GM19328 (cell line): Measurements from ENCODE around the gene APOBEC3H.

Experiments
- ATAC-seq: cut with Tn5 transposase; IDR thresholded peaks from one replicate; pipeline ENCODE4 v1.9.1; 2021; ENCODE audit warnings: mild to moderate bottlenecking, moderate library complexity; ENCODE audit not compliant: unreplicated experiment

Gene APOBEC3H

DNA sequence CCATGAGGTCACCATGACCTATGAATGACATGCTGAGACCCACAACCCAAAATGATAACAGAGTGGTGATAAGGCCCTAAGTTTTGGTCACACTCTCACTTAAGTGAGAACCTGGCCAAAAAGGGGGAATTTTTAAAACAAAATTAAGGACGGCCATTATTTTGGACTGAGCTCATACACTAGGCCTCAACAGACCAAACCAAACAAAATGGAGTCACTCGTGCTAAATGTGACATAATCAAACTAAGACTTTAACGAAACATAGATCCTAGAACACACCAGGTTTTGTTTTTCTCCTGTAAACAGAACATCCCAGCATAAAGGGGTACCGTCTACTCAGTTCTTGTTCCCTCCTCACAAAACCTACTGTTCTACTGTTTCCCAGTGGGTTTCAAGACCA lies 11.4 kb downstream of the APOBEC3H start:
- ATAC-seq = no peak

DNA sequence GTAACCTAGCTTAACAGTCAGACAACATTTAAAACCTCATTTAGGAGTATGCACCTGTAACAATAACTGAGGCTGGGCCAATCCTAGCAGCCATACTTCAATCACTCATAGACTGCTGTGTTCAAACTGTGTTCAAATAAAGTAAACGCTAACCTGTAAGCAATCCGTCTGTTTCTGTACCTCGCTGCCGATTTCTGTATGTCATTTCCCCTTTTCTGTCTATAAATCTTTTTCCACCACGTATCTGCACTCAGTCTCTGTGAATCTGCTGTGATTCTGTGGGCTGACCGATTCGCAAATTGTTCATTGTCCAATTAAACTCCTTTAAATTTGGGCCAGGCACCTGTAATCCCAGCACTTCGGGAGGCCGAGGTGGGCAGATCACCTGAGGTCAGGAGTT lies 12.3 kb downstream of the APOBEC3H start:
- ATAC-seq = no peak

DNA sequence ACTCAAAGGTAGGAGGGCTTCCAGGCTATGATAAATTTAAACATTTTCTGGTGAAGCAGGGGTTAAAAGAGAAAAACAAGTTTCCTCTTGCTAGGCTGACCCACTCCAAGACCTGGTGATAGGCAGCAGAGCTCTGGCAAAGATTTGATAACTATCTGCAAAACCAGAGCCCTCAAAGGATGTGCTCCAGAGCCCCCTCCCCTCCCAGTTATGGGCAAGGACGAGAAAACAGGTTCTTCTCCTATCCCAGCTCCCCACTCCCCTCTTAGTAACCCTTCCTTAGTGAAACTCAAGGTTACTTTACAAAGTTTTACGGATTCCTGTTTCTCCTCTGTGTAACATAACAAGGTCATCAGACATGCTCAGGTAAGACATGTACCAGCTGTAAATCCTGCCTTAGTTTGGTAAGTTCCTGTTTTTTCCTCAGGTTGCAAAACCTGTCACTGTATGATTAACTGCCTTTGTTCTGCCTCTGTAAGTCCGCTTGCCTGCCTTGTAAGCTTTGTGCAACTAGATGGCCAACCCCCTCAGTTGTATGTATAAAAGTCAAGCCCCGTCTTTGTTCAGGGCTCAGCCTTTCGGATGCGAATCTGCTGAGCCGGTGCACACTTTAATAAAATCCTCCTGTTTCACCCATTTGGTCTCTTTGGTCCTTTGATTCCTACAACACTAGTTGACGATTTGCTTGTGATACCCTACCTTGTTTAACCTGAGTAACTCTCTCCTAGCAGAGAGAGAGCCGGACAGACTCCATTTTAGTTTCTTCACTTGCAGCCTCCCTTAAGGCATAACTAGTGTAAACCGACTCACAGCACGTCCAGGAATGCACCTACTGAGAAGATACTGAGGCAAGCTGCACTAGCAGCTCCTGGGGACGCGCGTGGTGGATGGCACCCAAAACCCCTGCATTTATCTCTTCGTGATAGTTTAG lies 13.9 kb downstream of the APOBEC3H start:
- no peak for ATAC-seq

DNA sequence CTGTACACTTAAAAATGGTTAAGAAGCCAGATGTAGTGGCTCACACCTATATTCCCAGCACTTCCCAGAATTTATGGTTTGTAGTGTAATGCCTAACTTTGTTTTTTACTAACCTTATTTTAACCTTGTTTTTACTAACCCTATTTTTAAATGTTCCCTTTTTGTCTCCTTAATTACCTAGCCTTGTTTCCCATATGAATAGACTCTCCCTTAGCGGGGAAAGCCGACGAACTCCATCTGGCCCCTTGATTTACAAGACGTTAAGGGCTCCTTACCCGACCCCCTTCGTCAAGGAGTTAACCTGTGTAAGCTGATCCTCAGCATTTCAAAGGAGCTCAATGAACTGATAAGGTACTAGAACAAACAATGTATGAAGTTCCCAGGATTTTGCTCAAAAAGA lies 17.1 kb downstream of the APOBEC3H start:
- ATAC-seq = no peak

- ATAC-seq = no peak
Observed at GRCh38 chr22:39115570-39115969, 18.5 kb downstream of the APOBEC3H start.

DNA sequence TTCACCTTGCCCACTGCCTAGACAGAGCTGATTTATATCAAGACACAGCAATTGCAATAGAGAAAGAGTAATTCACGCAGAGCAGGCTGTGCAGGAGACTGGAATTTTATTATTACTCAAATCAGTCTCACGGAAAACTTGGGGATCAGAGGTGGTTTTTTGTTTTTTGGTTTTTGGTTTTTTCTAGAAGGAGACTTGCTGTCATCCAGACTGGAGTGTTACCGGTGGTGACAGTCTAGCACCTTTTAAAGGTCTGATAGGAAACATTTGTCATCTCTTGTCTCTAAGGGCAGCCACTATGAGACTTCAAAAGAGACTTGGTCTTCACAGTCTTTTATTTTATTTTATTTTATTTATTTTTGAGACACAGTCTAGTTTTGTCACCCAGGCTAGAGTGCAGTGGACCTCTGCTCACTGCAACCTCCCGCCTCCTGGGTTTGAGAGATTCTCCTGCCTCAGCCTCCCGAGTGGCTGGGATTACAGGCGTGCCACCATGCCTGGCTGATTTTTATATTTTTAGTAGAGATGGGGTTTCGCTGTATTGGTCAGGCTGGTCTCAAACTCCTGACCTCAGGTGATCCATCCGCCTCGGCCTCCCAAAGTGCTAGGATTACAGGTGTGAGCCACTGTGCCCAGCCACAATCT lies 19.1 kb downstream of the APOBEC3H start:
- no peak for ATAC-seq

DNA sequence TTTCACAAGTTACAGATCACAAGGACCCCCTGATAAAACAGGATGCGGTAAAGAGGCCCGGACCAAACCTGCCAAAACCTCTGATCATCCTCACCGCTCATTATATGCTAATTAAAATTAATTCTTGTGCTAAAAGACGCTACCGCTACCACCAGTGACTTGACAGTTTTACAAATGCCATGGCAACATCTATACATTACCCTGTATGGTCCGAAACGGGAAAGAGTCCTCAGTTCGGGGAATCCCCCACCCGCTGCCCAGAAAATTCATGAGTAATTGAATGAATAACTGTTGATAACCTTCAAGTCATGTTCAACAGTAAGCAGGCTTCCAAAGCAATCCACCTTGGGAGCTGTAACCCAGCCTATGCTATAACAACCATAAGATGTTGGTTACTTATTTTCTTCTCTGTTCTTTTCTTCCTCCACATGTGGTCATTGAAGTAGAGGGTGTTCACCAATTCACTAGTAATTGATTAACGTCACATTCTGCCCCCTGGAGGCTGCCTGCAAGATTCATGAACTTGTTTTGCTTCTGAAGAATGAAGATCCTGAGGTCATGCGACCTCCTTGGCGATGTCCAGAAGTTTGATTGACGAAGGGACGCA lies 20.6 kb downstream of the APOBEC3H start:
- no peak for ATAC-seq

DNA sequence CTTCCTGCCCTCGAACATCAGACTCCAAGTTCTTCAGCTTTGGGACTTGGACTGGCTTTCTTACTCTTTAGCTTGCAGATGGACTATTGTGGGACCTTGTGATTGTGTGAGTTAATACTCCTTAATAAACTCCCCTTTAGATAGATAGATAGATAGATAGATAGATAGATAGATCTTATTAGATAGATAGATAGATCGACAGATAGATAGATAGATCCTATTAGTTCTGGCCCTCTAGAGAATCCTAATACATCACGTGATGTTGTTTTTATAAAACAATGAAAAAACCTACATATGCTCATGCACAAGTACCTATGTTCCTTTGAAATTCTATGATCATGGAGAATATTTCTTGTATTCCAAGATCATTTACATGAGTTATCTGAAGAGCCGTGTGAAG lies 23.9 kb downstream of the APOBEC3H start:
- ATAC-seq = no peak

DNA sequence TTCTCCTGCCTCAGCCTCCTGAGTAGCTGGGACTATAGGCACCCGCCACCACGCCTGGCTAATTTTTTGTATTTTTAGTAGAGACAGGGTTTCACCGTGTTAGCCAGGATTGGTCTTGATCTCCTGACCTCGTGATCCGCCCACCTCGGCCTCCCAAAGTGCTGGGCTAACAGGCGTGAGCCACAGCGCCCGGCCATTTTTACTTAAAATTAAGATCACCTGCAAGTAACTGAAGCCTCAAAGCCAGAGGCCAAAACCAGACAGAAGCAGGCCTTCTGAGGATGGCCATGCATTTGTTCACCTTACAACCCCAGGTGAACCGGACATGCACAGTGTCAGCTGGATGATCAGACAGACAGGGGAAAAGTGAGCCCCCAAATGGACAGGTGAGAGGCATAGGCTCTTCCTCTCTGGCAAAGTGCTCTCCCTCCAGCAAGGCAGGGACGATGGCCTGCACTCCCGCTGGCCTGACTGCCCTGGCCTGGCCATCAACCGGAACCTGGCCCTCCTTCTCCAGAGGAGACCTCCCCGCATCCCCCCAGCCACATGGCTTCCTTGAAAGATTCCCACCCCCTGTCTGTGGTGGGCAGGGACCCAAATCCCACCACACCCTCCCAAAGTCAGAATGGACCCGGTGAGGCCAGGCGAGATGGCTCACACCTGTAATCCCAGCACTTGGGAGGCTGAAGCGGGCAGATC lies 25.9 kb downstream of the APOBEC3H start:
- no peak for ATAC-seq

GRCh38 chr22:39123751-39124581 lies 26.9 kb downstream of the APOBEC3H start:
- no peak for ATAC-seq

DNA sequence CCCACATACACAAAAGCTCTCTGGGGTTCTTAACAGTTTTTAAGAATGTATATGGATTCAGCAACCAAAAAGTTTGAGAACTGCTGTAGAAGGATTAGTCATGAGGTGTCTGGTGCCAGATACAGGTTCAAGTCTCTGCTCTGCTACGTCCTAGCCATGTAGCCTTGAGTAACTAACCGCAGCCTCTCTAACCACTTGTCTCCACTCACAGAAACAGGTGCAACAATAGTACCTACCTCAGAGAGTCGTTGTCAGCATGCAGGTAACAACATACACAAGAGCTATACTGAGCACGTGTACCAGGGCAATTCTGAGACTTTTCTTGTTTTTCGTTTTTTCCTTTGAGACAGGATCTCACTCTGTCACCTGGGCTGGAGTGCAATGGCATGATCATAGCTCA lies 28.6 kb downstream of the APOBEC3H start:
- ATAC-seq = no peak

DNA sequence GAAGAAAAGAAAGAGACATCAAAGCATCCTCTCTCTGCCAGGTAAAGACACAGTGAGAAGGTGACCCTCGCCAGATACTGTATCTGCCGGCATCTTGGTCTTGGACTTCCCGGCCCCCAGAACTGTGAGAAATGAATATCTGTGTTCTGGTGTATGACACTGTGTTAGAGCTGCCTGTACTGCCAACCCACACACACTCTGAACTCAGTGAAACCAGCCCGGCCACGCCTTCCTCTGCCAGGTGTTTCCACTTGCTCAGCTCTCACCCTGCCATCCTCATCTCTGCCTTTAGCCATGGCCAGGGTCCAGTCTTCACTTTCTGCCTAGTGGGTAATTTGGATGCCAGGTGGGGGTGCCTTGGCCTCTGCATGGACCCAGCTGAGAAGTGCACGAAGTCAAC lies 31.5 kb downstream of the APOBEC3H start:
- no peak for ATAC-seq

DNA sequence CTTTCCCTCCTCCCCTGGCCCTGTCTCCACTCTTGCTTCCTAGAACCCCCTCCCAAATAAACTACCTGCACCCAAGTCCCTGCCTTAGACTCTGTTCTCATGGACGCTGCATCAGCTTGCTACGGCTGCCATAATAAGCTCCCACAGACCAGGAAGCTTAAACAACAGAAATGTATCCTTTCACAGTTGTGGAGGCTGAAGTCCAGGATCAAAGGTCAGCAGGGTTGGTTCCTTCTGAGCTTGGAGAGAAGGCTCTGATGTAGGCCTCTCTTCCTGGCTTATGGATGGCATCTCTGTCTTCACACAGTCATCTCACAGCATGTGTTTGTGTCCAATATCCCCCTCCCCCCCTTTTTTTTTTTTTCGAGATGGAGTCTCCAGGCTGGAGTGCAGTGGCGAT lies 32.0 kb downstream of the APOBEC3H start:
- no peak for ATAC-seq

DNA sequence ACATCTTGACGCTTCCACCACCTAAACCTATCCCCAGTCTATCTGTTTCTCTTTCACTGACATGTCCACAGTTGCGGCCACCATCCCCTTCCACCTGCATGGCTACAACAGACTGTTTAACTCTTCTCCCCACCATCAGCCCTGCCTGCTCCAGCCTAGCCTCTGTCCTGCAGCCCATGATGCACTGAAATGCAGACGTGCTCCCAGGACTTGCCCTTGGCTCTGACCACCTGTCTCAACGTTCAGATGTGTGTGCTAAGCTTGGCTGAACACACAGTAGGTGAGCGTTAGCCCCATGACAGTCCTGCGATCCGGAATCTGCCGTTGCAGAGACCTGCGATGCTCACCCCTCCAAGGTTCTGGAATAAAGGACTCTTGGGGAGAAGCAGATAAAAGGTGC lies 32.7 kb downstream of the APOBEC3H start:
- ATAC-seq = no peak

- no peak for ATAC-seq
Observed at GRCh38 chr22:39130152-39130704, 33.2 kb downstream of the APOBEC3H start.

DNA sequence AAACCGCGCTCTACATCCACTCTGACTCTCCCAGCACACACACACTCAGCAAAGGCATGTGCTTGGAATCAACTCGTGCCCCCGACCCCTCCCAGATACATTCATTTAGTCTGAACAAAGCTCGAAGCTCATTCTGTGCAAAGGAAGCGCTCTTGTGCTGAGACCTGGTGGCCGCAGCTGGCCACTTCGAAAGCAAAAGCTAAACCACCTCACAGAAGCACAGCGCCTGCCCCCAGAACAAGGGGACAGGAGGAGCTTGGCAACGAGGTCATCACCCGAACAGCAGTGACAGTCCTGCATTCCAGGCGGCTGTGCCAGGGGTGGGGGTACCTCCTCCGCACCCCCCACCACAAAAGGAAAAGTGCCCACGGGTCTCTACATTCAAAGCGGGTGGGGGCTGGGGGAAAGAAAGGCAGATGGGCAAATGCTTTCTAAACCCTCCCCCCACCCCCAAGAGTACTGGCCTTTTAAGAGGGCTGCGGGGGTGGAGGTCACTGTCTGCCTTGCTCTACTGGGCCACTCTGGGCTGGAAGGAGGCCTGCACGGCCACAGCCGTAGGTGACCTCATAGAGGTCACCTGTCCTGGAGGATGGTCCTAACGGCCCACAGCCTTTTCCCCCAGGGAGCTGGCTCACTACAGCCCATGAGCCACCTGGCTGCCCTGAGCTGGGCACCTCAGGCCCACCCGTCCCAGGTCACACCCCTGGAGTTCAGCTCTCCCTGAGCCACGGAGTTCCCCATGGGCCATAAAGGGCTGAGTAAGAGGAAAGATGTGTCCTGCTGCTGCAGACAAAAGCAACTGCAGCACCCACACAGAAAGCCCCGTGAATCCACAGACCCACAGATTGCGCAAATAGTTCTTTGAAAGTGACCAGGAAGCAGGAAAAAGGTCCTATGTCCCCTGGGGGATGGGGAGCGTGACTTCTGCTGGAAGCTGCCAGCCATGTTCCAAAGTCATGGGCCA lies 34.1 kb downstream of the APOBEC3H start:
- ATAC-seq = no peak

GRCh38 chr22:39132281-39132680 lies 35.2 kb downstream of the APOBEC3H start:
- no peak for ATAC-seq

DNA sequence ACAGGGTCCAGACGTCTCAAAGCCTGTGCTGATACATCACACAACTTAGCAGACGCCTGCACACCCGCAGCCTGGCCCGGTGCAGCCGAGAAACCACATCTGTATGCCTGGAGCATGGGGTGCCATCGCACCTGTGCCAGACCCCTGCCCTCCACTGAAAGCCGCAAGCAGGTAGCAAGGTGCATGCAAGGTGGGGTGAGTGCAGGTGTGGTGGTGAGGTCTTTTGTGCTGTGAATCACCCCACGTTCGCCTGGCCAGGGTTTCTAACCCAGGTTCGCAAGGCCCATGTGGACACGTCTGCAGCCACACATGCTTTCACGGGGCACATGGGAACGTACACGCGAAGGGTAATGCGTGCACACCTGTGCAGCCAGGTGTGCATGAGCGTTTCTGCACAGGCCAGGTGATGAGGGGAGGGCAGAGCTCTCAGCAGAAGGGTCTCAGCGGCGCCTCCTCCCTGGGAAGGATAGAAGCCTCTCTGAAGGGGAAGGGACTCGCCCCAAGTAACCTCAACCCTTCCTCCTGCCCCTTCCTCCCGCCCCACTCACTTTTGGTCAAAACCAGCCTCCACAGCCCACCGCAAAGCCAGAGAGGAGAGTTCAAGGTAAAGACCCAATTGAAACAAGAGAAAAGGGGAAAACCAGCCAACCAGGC lies 36.0 kb downstream of the APOBEC3H start:
- no peak for ATAC-seq

DNA sequence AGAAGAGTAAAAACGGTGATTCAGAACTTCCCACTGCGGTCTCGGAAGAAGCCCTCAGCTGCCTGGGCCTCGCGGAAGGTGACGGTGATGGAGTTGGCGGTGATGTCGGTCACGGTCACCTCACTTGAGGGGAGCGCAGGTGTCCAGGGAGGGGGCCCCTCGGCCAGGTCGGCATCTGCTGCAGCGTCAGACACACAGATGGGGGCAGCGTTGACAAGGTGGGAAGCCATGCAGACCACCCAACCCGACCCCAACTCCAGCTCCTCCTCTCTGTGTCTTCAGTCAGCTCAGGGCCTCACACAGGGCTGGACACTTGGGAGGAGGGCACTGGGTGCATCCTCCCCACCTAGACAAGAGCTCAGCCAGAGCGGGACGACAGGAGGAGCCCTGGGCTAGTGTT lies 36.8 kb downstream of the APOBEC3H start:
- no peak for ATAC-seq
